ENCODE measurements around the gene FSTL5. TPM values are rescaled to one million over a fixed set of nuclear protein-coding genes. Genes with fewer than 3 reads are reported as not detected.

The FSTL5 gene
- total and polyA plus RNA-seq, 4 donors = 0.01 to 0.08 TPM; not detected in 2

- TF ChIP-seq GABPA (IDR thresholded peaks at IDR 0.05 in 1 of 2, conservative IDR thresholded peaks at IDR 0.05 in 1 of 2) (no peak), JUND (IDR thresholded peaks at IDR 0.05) (no peak)
- TF ChIP-seq, protein P1, sequence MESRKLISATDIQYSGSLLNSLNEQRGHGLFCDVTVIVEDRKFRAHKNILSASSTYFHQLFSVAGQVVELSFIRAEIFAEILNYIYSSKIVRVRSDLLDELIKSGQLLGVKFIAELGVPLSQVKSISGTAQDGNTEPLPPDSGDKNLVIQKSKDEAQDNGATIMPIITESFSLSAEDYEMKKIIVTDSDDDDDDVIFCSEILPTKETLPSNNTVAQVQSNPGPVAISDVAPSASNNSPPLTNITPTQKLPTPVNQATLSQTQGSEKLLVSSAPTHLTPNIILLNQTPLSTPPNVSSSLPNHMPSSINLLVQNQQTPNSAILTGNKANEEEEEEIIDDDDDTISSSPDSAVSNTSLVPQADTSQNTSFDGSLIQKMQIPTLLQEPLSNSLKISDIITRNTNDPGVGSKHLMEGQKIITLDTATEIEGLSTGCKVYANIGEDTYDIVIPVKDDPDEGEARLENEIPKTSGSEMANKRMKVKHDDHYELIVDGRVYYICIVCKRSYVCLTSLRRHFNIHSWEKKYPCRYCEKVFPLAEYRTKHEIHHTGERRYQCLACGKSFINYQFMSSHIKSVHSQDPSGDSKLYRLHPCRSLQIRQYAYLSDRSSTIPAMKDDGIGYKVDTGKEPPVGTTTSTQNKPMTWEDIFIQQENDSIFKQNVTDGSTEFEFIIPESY (IDR thresholded peaks at IDR 0.05) = no peak
These were observed 345.9 kb downstream of the FSTL5 start (continued) for GRCh38 chr4:161817914-161818313.

GRCh38 chr4:161816958-161817357 lies 346.8 kb downstream of the FSTL5 start:
- no peaks in the 10 kb centered on the region for H3K4me1 ChIP-seq (ENCODE audit: control insufficient read depth in 4 of 4, insufficient read depth in 4 of 4, low read length in 3 of 4)

DNA sequence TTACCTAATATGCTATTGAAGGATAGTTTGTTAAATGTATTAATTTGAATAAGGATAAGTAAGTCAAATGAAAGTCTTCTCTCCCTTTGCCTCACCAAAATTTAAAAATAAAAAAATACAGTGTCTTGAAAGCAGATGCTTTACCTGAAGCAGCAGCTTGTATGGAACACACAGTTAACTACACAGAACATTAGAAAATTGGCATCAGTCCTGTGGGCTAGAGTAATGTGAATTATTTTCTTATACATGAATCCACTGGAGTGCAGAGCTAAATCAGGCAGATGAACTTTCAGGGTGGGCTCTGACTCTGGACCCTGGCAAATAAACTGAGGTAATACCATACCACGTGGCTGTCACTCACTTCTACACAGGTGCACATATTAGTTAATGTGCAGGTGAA lies 348.0 kb downstream of the FSTL5 start:
- H3K4me3 ChIP-seq (ENCODE audit: low read depth in 1 of 3, low read length in 3 of 3) = no peak overlapping the region
- WGBS = 74% methylated on average over 1 of the region's 1 CpG
- H3K4me1 ChIP-seq (ENCODE audit: control insufficient read depth in 4 of 4, insufficient read depth in 4 of 4, low read length in 3 of 4) = no peaks in the 10 kb centered on the region
- no peak overlapping the region for H3K27ac ChIP-seq (ENCODE audit: low read depth in 1 of 2, low read length in 2 of 2)
- no peak for DNase-seq (ENCODE audit: low spot score)
- no peaks in the 10 kb centered on the region for H3K36me3 ChIP-seq (ENCODE audit: control insufficient read depth in 4 of 4, insufficient read depth in 3 of 4, low read depth in 1 of 4, low read length in 3 of 4)
- no peak for TF ChIP-seq RXRA (IDR thresholded peaks at IDR 0.05)
- no peak for TF ChIP-seq YY1 (IDR thresholded peaks at IDR 0.05)
- TF ChIP-seq SP1 (IDR thresholded peaks at IDR 0.05) = no peak
- no peak for TF ChIP-seq HNF4A (conservative IDR thresholded peaks at IDR 0.05)
- TF ChIP-seq FOXA1 (IDR thresholded peaks at IDR 0.05) = no peak
- no peak for TF ChIP-seq NR2F2 (IDR thresholded peaks at IDR 0.05)
- TF ChIP-seq, protein P1 (IDR thresholded peaks at IDR 0.05) = no peak
- no peak for TF ChIP-seq CTCF (IDR thresholded peaks at IDR 0.05; ENCODE audit: low read depth, low read length, missing input control)
- no peak for TF ChIP-seq ATF3 (IDR thresholded peaks at IDR 0.05)
- H3K9me3 ChIP-seq (ENCODE audit: control insufficient read depth in 4 of 4, low read length in 3 of 4) = no peaks in the 10 kb centered on the region
- no peaks in the 10 kb centered on the region for H3K27me3 ChIP-seq (ENCODE audit: control insufficient read depth in 4 of 4, insufficient read depth in 4 of 4, low read length in 3 of 4)
- no peak overlapping the region for H3K9ac ChIP-seq (ENCODE audit: low read depth in 1 of 2, low read length in 2 of 2)

More at GRCh38 chr4:161816958-161817357, 346.8 kb downstream of the FSTL5 start:
- no peak overlapping the region for H3K9ac ChIP-seq (ENCODE audit: low read depth in 1 of 2, low read length in 2 of 2)
- H3K27me3 ChIP-seq (ENCODE audit: control insufficient read depth in 4 of 4, insufficient read depth in 4 of 4, low read length in 3 of 4) = no peaks in the 10 kb centered on the region
- H3K27ac ChIP-seq (ENCODE audit: low read depth in 1 of 2, low read length in 2 of 2) = no peak overlapping the region
- 96% methylated on average over 1 of the region's 1 CpG for WGBS
- DNase-seq (ENCODE audit: low spot score) = no peak
- TF ChIP-seq MAX (IDR thresholded peaks at IDR 0.05) = no peak
- TF ChIP-seq RAD21 (IDR thresholded peaks at IDR 0.05) = no peak
- TF ChIP-seq NR2F2 (IDR thresholded peaks at IDR 0.05) = no peak
- no peak for TF ChIP-seq CTCF (IDR thresholded peaks at IDR 0.05; ENCODE audit: low read depth, low read length, missing input control)
- no peak for TF ChIP-seq FOXA1 (IDR thresholded peaks at IDR 0.05)
- TF ChIP-seq JUND (IDR thresholded peaks at IDR 0.05) = no peak
- TF ChIP-seq SP1 (IDR thresholded peaks at IDR 0.05) = no peak
- TF ChIP-seq YY1 (IDR thresholded peaks at IDR 0.05) = no peak
- TF ChIP-seq HNF4G (IDR thresholded peaks at IDR 0.05) = no peak
- no peak for TF ChIP-seq GABPA (IDR thresholded peaks at IDR 0.05 in 1 of 2, conservative IDR thresholded peaks at IDR 0.05 in 1 of 2)
- TF ChIP-seq RXRA (IDR thresholded peaks at IDR 0.05) = no peak
- TF ChIP-seq, protein P1 (IDR thresholded peaks at IDR 0.05) = no peak
- no peak for TF ChIP-seq TAF1 (conservative IDR thresholded peaks at IDR 0.05)
- TF ChIP-seq FOXA2 (IDR thresholded peaks at IDR 0.05) = no peak
- peaks cover 0 to under 1% (median 0%) of the 10 kb centered on the region in 4 donors for H3K9me3 ChIP-seq (ENCODE audit: control insufficient read depth in 4 of 4, low read length in 3 of 4)
- H3K4me3 ChIP-seq (ENCODE audit: low read depth in 1 of 3, low read length in 3 of 3) = no peak overlapping the region
- no peaks in the 10 kb centered on the region for H3K36me3 ChIP-seq (ENCODE audit: control insufficient read depth in 4 of 4, insufficient read depth in 3 of 4, low read depth in 1 of 4, low read length in 3 of 4)
